ENCODE data around the gene ME3. TPM values are rescaled to one million over a fixed set of nuclear protein-coding genes. Genes with fewer than 3 reads are reported as not detected.

ME3 gene
- total RNA-seq, 1 experiment from 2014 or later, result 1.8 TPM

DNA sequence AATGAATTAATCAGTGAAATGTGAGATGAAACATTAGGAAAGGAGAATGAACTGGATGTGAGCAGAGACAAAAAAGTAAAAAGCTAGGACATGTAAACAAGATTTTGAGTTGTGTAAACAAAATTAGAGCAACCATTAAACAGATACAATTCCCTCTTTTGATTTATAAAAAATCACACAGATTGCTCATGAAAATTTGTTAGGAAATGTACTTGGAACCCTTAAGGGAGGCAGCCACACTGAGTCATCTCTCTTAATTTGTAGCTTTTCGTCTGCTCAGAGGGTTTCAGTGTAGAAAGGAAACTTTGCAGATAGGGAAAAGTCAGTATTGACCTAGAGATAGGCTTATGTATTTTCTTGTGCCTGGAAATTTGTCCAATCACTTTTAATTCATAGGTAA is 49.6 kb upstream of the ME3 start:
- no peak for ATAC-seq
- H3K4me3 Mint-ChIP-seq, result no peak overlapping the region
- no peak for TF ChIP-seq IRF2 (CRISPR knock-in tag; IDR thresholded peaks at IDR 0.05; ENCODE audit: borderline replicate concordance, low read depth)
- TF ChIP-seq FOXJ3 (CRISPR knock-in tag; IDR thresholded peaks at IDR 0.05; ENCODE audit: borderline replicate concordance), result no peak
- no peak for TF ChIP-seq FOXK1 (CRISPR knock-in tag; IDR thresholded peaks at IDR 0.05)
- TF ChIP-seq, protein P1, sequence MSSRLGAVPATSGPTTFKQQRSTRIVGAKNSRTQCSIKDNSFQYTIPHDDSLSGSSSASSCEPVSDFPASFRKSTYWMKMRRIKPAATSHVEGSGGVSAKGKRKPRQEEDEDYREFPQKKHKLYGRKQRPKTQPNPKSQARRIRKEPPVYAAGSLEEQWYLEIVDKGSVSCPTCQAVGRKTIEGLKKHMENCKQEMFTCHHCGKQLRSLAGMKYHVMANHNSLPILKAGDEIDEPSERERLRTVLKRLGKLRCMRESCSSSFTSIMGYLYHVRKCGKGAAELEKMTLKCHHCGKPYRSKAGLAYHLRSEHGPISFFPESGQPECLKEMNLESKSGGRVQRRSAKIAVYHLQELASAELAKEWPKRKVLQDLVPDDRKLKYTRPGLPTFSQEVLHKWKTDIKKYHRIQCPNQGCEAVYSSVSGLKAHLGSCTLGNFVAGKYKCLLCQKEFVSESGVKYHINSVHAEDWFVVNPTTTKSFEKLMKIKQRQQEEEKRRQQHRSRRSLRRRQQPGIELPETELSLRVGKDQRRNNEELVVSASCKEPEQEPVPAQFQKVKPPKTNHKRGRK (CRISPR knock-in tag; IDR thresholded peaks at IDR 0.05; ENCODE audit: borderline replicate concordance), result no peak
- TF ChIP-seq, protein P2, sequence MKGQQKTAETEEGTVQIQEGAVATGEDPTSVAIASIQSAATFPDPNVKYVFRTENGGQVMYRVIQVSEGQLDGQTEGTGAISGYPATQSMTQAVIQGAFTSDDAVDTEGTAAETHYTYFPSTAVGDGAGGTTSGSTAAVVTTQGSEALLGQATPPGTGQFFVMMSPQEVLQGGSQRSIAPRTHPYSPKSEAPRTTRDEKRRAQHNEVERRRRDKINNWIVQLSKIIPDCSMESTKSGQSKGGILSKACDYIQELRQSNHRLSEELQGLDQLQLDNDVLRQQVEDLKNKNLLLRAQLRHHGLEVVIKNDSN (CRISPR knock-in tag; IDR thresholded peaks at IDR 0.05), result no peak
- TF ChIP-seq, protein P3, sequence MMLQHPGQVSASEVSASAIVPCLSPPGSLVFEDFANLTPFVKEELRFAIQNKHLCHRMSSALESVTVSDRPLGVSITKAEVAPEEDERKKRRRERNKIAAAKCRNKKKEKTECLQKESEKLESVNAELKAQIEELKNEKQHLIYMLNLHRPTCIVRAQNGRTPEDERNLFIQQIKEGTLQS (CRISPR knock-in tag; conservative IDR thresholded peaks at IDR 0.05), result no peak
- TF ChIP-seq, protein P4, sequence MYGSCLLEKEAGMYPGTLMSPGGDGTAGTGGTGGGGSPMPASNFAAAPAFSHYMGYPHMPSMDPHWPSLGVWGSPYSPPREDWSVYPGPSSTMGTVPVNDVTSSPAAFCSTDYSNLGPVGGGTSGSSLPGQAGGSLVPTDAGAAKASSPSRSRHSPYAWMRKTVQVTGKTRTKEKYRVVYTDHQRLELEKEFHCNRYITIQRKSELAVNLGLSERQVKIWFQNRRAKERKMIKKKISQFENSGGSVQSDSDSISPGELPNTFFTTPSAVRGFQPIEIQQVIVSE (CRISPR knock-in tag; IDR thresholded peaks at IDR 0.05; ENCODE audit: borderline replicate concordance), result no peak
- no peak for TF ChIP-seq RORB (CRISPR knock-in tag; IDR thresholded peaks at IDR 0.05)
- no peak for TF ChIP-seq ZNF317 (CRISPR knock-in tag; IDR thresholded peaks at IDR 0.05; ENCODE audit: borderline replicate concordance, low read depth)
- no peak for TF ChIP-seq NFE2L1 (CRISPR knock-in tag; IDR thresholded peaks at IDR 0.05)
- TF ChIP-seq JAZF1 (CRISPR knock-in tag; IDR thresholded peaks at IDR 0.05), result no peak
- TF ChIP-seq, protein P5, sequence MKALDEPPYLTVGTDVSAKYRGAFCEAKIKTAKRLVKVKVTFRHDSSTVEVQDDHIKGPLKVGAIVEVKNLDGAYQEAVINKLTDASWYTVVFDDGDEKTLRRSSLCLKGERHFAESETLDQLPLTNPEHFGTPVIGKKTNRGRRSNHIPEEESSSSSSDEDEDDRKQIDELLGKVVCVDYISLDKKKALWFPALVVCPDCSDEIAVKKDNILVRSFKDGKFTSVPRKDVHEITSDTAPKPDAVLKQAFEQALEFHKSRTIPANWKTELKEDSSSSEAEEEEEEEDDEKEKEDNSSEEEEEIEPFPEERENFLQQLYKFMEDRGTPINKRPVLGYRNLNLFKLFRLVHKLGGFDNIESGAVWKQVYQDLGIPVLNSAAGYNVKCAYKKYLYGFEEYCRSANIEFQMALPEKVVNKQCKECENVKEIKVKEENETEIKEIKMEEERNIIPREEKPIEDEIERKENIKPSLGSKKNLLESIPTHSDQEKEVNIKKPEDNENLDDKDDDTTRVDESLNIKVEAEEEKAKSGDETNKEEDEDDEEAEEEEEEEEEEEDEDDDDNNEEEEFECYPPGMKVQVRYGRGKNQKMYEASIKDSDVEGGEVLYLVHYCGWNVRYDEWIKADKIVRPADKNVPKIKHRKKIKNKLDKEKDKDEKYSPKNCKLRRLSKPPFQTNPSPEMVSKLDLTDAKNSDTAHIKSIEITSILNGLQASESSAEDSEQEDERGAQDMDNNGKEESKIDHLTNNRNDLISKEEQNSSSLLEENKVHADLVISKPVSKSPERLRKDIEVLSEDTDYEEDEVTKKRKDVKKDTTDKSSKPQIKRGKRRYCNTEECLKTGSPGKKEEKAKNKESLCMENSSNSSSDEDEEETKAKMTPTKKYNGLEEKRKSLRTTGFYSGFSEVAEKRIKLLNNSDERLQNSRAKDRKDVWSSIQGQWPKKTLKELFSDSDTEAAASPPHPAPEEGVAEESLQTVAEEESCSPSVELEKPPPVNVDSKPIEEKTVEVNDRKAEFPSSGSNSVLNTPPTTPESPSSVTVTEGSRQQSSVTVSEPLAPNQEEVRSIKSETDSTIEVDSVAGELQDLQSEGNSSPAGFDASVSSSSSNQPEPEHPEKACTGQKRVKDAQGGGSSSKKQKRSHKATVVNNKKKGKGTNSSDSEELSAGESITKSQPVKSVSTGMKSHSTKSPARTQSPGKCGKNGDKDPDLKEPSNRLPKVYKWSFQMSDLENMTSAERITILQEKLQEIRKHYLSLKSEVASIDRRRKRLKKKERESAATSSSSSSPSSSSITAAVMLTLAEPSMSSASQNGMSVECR (CRISPR knock-in tag; IDR thresholded peaks at IDR 0.05; ENCODE audit: borderline replicate concordance), result no peak
- no peak for TF ChIP-seq ZBTB21 (CRISPR knock-in tag; IDR thresholded peaks at IDR 0.05; ENCODE audit: borderline replicate concordance)
- TF ChIP-seq, protein P6, sequence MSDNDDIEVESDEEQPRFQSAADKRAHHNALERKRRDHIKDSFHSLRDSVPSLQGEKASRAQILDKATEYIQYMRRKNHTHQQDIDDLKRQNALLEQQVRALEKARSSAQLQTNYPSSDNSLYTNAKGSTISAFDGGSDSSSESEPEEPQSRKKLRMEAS (CRISPR knock-in tag; IDR thresholded peaks at IDR 0.05), result no peak
- no peak for TF ChIP-seq PRRX2 (CRISPR knock-in tag; IDR thresholded peaks at IDR 0.05)
- TF ChIP-seq, protein P7, sequence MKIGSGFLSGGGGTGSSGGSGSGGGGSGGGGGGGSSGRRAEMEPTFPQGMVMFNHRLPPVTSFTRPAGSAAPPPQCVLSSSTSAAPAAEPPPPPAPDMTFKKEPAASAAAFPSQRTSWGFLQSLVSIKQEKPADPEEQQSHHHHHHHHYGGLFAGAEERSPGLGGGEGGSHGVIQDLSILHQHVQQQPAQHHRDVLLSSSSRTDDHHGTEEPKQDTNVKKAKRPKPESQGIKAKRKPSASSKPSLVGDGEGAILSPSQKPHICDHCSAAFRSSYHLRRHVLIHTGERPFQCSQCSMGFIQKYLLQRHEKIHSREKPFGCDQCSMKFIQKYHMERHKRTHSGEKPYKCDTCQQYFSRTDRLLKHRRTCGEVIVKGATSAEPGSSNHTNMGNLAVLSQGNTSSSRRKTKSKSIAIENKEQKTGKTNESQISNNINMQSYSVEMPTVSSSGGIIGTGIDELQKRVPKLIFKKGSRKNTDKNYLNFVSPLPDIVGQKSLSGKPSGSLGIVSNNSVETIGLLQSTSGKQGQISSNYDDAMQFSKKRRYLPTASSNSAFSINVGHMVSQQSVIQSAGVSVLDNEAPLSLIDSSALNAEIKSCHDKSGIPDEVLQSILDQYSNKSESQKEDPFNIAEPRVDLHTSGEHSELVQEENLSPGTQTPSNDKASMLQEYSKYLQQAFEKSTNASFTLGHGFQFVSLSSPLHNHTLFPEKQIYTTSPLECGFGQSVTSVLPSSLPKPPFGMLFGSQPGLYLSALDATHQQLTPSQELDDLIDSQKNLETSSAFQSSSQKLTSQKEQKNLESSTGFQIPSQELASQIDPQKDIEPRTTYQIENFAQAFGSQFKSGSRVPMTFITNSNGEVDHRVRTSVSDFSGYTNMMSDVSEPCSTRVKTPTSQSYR (CRISPR knock-in tag; IDR thresholded peaks at IDR 0.05), result no peak
- TF ChIP-seq, protein P8, sequence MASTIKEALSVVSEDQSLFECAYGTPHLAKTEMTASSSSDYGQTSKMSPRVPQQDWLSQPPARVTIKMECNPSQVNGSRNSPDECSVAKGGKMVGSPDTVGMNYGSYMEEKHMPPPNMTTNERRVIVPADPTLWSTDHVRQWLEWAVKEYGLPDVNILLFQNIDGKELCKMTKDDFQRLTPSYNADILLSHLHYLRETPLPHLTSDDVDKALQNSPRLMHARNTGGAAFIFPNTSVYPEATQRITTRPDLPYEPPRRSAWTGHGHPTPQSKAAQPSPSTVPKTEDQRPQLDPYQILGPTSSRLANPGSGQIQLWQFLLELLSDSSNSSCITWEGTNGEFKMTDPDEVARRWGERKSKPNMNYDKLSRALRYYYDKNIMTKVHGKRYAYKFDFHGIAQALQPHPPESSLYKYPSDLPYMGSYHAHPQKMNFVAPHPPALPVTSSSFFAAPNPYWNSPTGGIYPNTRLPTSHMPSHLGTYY (CRISPR knock-in tag; IDR thresholded peaks at IDR 0.05), result no peak
- no peak for TF ChIP-seq NR2C2 (CRISPR knock-in tag; IDR thresholded peaks at IDR 0.05)
- TF ChIP-seq SMAD4 (CRISPR knock-in tag; IDR thresholded peaks at IDR 0.05), result no peak
- DNase-seq (ENCODE audit: low spot score), result no peak
- CTCF ChIA-PET, result no interaction called here
- no peaks in the 10 kb centered on the region for H3K4me1 Mint-ChIP-seq
- H3K36me3 Mint-ChIP-seq, result peaks cover 18% of the 10 kb centered on the region
- peaks cover 27% of the 10 kb centered on the region for H3K9me3 Mint-ChIP-seq
- no peaks in the 10 kb centered on the region for H3K27me3 Mint-ChIP-seq (ENCODE audit: low read depth)
- POLR2A ChIA-PET, result no interaction called here
- no peak overlapping the region for H3K27ac Mint-ChIP-seq
